Subcutaneous abdominal adipose tissue (tissue), 5 donors: ENCODE results near the gene VDR.

Experiments used
- H3K27ac ChIP-seq: one replicate; pipeline ENCODE4 v1.7.0; 2013; ENCODE audit warnings: low read depth, mild to moderate bottlenecking, inconsistent platforms, low read length, moderate library complexity
- H3K27me3 ChIP-seq, 5 donors: one replicate each; pipeline ENCODE4 v1.7.0; 2013; ENCODE audit warnings: low read length in 5 of 5, inconsistent platforms in 1 of 5; ENCODE audit not compliant: control insufficient read depth in 5 of 5, insufficient read depth in 4 of 5
- H3K36me3 ChIP-seq, 5 donors: one replicate each; pipeline ENCODE4 v1.7.0; 2013; ENCODE audit warnings: low read length in 5 of 5; ENCODE audit not compliant: control insufficient read depth in 5 of 5, insufficient read depth in 5 of 5
- H3K4me1 ChIP-seq, 5 donors: one replicate each; pipeline ENCODE4 v1.7.0; 2013; ENCODE audit warnings: low read length in 5 of 5, mild to moderate bottlenecking in 3 of 5, moderate library complexity in 1 of 5; ENCODE audit not compliant: control insufficient read depth in 5 of 5, insufficient read depth in 5 of 5
- H3K4me3 ChIP-seq, 5 donors: one replicate each; pipeline ENCODE4 v1.7.0; 2013; ENCODE audit warnings: low read length in 5 of 5, low read depth in 1 of 5
- H3K9ac ChIP-seq, 5 donors: one replicate each; pipeline ENCODE4 v1.7.0; 2013; ENCODE audit warnings: low read length in 5 of 5, mild to moderate bottlenecking in 4 of 5, moderate library complexity in 3 of 5
- H3K9me3 ChIP-seq, 5 donors: one replicate each; pipeline ENCODE4 v1.7.0; 2013; ENCODE audit warnings: low read length in 5 of 5; ENCODE audit not compliant: control insufficient read depth in 5 of 5
- donor health status: healthy.
- donor health status: healthy.
- donor health status: healthy.
- donor health status: healthy.
- donor health status: healthy.

Gene VDR

DNA sequence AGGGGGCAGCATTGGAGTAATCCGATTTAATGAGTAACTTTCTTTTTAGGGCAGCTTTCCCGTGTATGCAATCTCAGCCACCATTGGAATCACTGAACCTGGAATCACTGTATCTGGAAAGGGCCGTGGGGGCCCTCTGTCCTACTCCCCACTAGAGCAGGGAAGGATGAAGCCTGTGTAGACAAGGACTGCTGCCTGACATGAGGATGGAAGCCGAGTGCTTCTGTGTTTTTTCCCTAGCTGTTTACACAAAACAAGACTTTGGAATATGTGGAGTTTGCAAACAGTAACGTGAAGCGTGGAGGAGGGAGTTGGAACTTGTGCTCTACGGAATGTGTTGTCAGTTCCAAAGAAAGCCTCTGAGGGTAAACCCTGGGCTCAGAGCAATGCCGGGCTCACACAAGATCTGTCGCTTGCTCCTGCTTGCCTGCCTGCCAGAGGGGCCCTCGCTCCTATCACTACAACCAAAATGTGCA lies 52.7 kb downstream of the VDR start:
- Histone ChIP-seq H3K36me3 (no peaks in the 10 kb centered on the region), H3K4me3 (peak overlapping the region in 1 of 5 donors; percentile 13), H3K9ac (peak overlapping the region in 1 of 5 donors; percentile 45), H3K9me3 (no peaks in the 10 kb centered on the region), H3K27me3 (no peaks in the 10 kb centered on the region), H3K27ac (no peak overlapping the region), H3K4me1 (peaks cover 2 to 14% (median 10%) of the 10 kb centered on the region in 5 donors)

- H3K4me3 ChIP-seq: no peak overlapping the region
- no peak overlapping the region for H3K9ac ChIP-seq
- H3K36me3 ChIP-seq: no peaks in the 10 kb centered on the region
- no peak overlapping the region for H3K27ac ChIP-seq
- no peaks in the 10 kb centered on the region for H3K27me3 ChIP-seq
- no peaks in the 10 kb centered on the region for H3K9me3 ChIP-seq
- peaks cover 2 to 14% (median 10%) of the 10 kb centered on the region in 5 donors for H3K4me1 ChIP-seq
These were observed 53.4 kb downstream of the VDR start for GRCh38 chr12:47851303-47851952.

DNA sequence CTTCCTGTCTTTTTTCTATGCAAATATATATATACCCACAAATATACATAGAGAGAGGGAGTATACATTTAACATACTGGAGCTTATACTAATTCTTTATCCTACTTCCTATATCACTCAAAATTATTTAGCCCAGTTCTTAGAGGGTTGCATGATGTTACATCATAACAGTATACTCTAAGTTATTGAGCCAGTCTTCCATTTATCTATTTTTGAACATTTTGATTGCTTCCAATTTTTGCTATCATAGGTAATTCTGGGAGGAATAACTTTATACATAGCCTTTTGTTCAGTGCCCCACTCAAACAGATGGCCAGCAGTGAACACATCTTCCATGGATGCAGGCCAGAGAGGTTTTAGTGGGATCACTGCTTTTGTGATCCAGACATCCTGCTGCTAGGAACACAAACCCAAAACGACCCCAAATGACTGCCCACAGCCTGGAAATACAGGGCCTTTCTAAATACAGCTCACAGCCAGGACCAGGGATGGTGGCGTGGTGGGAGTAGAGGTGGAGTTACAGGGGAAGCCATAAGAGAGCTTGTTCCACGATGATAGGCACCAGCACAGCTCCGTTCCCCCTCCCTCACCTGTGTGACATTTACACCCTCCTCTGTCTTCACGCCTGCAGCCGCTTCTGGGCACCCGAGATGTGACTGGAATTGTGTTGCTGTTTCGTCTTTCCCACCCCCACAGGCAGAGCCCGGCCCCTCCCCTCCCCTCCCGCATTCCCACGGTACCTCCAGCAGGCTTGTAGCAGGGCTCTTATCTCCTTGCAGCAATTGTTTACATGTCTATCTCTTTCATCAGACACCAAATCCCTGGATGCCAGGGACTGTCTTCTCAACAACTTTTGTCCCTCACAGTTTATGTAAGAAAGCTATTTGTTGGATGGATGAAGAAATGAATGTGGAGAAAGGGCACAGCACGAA lies 54.4 kb downstream of the VDR start:
- no peak overlapping the region for H3K9ac ChIP-seq
- H3K27me3 ChIP-seq: no peaks in the 10 kb centered on the region
- H3K9me3 ChIP-seq: no peaks in the 10 kb centered on the region
- H3K36me3 ChIP-seq: no peaks in the 10 kb centered on the region
- no peak overlapping the region for H3K27ac ChIP-seq
- H3K4me3 ChIP-seq: no peak overlapping the region
- H3K4me1 ChIP-seq: peaks cover 2 to 15% (median 11%) of the 10 kb centered on the region in 5 donors

DNA sequence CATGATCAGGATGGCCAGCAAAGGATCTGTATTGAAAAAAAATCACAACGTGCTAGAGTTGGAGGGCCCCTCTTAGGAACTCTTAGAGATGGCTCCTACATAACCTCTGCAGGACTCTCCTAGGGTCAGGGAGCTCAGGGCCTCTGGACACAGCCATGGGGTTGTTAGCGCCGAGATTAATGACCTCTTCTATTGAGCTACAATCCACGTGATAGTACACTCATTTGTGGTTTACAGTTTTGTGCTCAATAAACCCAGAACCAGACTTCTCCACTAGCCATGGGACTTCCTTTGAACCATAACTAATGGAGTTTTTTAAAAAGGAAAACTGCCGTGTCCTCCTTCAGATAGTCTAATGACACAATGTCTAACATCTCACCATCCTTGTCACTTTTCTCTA lies 55.5 kb downstream of the VDR start:
- H3K4me3 ChIP-seq: no peak overlapping the region
- no peaks in the 10 kb centered on the region for H3K27me3 ChIP-seq
- no peaks in the 10 kb centered on the region for H3K36me3 ChIP-seq
- H3K9me3 ChIP-seq: no peaks in the 10 kb centered on the region
- peaks cover 5 to 26% (median 20%) of the 10 kb centered on the region in 5 donors for H3K4me1 ChIP-seq
- no peak overlapping the region for H3K9ac ChIP-seq
- no peak overlapping the region for H3K27ac ChIP-seq

- Histone ChIP-seq H3K36me3 (no peaks in the 10 kb centered on the region), H3K4me1 (peaks cover 5 to 29% (median 23%) of the 10 kb centered on the region in 5 donors)
These were observed 55.9 kb downstream of the VDR start for GRCh38 chr12:47848853-47849252.

DNA sequence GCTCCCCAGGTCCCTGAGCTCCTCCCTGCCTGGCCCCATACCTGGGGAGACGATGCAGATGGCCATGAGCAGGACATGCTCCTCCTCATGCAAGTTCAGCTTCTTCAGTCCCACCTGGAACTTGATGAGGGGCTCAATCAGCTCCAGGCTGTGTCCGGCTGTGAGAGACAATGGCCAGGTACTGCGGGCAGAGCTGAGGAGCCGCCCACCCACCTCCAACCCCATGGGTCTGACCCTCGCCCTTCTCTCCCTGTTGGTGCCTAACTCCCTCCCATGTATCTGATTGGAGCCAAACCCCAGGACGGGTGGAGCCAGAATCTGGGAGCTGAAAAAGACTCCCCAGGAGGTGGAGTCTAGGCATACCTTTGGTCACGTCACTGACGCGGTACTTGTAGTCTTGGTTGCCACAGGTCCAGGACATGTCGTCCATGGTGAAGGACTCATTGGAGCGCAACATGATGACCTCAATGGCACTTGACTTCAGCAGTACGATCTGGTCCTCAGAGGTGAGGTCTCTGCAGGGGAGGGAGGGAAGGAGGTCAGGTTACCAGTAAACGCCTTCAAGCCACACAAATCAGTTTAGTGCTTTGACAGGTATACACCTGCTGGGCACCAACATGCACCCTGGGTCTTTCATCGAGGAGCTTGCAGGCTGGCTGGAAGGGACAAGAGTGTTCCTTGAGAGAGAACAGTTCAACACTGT lies 58.3 kb downstream of the VDR start:
- Histone ChIP-seq H3K4me3 (no peak overlapping the region), H3K27ac (no peak overlapping the region), H3K36me3 (no peaks in the 10 kb centered on the region), H3K9me3 (no peaks in the 10 kb centered on the region), H3K27me3 (no peaks in the 10 kb centered on the region), H3K9ac (no peak overlapping the region), H3K4me1 (peaks cover 2 to 17% (median 12%) of the 10 kb centered on the region in 5 donors)

More at GRCh38 chr12:47848853-47849252, 55.9 kb downstream of the VDR start:
- Histone ChIP-seq H3K9ac (no peak overlapping the region), H3K27ac (no peak overlapping the region), H3K9me3 (no peaks in the 10 kb centered on the region), H3K4me3 (no peak overlapping the region), H3K27me3 (no peaks in the 10 kb centered on the region)

DNA sequence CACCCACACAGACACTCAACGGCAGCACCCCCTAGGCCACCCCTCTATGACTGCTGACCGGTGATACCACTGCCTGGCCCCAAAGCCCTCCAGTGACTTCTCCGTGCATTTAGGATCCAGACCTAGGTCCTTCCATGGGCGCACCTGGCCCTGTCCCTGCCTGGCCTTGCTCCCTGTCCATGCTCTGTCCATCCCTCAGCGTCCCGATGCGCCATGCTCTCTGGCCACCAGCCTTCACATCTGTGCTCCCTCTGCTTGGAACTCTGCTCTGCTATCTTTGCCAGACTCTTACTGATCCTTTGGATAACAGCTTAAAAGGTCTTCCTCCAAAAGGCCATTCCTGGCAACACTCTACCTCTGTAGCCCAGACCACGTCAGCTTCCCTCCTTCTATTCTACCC lies 59.7 kb downstream of the VDR start:
- no peak overlapping the region for H3K27ac ChIP-seq
- H3K36me3 ChIP-seq: no peaks in the 10 kb centered on the region
- peak overlapping the region in 2 of 5 donors; percentile 10 to 38 for H3K4me3 ChIP-seq
- no peaks in the 10 kb centered on the region for H3K27me3 ChIP-seq
- no peaks in the 10 kb centered on the region for H3K9me3 ChIP-seq
- H3K4me1 ChIP-seq: peaks cover 2 to 17% (median 12%) of the 10 kb centered on the region in 5 donors
- H3K9ac ChIP-seq: no peak overlapping the region

GRCh38 chr12:47844264-47845019 lies 60.4 kb downstream of the VDR start:
- Histone ChIP-seq H3K4me3 (peak overlapping the region in 3 of 5 donors; percentile 10 to 38 (median 13)), H3K9me3 (no peaks in the 10 kb centered on the region), H3K27me3 (no peaks in the 10 kb centered on the region), H3K36me3 (no peaks in the 10 kb centered on the region), H3K27ac (no peak overlapping the region), H3K9ac (peak overlapping the region in 1 of 5 donors; percentile 47), H3K4me1 (peaks cover 2 to 17% (median 12%) of the 10 kb centered on the region in 5 donors)

- H3K9ac ChIP-seq: no peak overlapping the region
- no peaks in the 10 kb centered on the region for H3K36me3 ChIP-seq
- no peaks in the 10 kb centered on the region for H3K9me3 ChIP-seq
- H3K4me1 ChIP-seq: peaks cover 2 to 16% (median 12%) of the 10 kb centered on the region in 5 donors
- no peaks in the 10 kb centered on the region for H3K27me3 ChIP-seq
- no peak overlapping the region for H3K27ac ChIP-seq
- H3K4me3 ChIP-seq: no peak overlapping the region
These were observed 61.4 kb downstream of the VDR start for GRCh38 chr12:47843226-47843980.
